SK-N-SH (cell line): Measurements from ENCODE around the gene ABL2.

Experiments
- ELF1 ChIP-seq: IDR thresholded peaks from 2 replicates; pipeline ENCODE4 v1.4.0; 2012
- EP300 ChIP-seq, 2 experiments: IDR thresholded peaks; 2 replicates each; pipeline versions ENCODE4 v1.4.0 to v1.6.1; 2012; ENCODE audit warnings: borderline replicate concordance in 1 of 2, low read depth in 1 of 2, low read length in 1 of 2
- MXI1 ChIP-seq: IDR thresholded peaks from 2 replicates; pipeline ENCODE4 v1.6.1; 2012; ENCODE audit warnings: mild to moderate bottlenecking, low read depth, low read length, improper control_type of control experiment
- NRF1 ChIP-seq: IDR thresholded peaks from 2 replicates; pipeline ENCODE4 v1.6.1; 2012; ENCODE audit warnings: low read depth, mild to moderate bottlenecking, low read length
- POLR2AphosphoS5 ChIP-seq: IDR thresholded peaks from 2 replicates; pipeline ENCODE4 v1.6.1; 2012; ENCODE audit warnings: low read depth, low read length
- RAD21 ChIP-seq: IDR thresholded peaks from 2 replicates; pipeline ENCODE4 v1.6.1; 2012; ENCODE audit warnings: mild to moderate bottlenecking, low read length
- RFX5 ChIP-seq: IDR thresholded peaks from 2 replicates; pipeline ENCODE4 v1.6.1; 2012; ENCODE audit warnings: mild to moderate bottlenecking, improper control_type of control experiment, low read length
- TEAD4 ChIP-seq: IDR thresholded peaks from 2 replicates; pipeline ENCODE4 v1.4.0; 2012; ENCODE audit warnings: mild to moderate bottlenecking, borderline replicate concordance; ENCODE audit not compliant: insufficient read depth
- YY1 ChIP-seq: IDR thresholded peaks from 2 replicates; pipeline ENCODE4 v1.4.0; 2012; ENCODE audit warnings: low read depth, mild to moderate bottlenecking
- TF ChIP-seq, protein P1 (sequence below): IDR thresholded peaks from 2 replicates; pipeline ENCODE4 v1.6.1; 2012; ENCODE audit warnings: mild to moderate bottlenecking, low read depth, low read length, moderate library complexity
- TF ChIP-seq, protein P2 (sequence below): fragments of 200-600 bp; sonication (generic); IDR thresholded peaks from 2 replicates; pipeline ENCODE4 v1.6.1; 2017; ENCODE audit warnings: antibody characterized with exemption, mild to moderate bottlenecking, moderate library complexity
- TF ChIP-seq, protein P3 (sequence below): IDR thresholded peaks from 2 replicates; pipeline ENCODE4 v1.4.0; 2012; ENCODE audit warnings: low read depth
- TF ChIP-seq, protein P4 (sequence below): fragments of 150-350 bp; IDR thresholded peaks from 2 replicates; pipeline ENCODE4 v1.6.1; 2016; ENCODE audit warnings: mild to moderate bottlenecking, low read depth, low read length

DNA sequence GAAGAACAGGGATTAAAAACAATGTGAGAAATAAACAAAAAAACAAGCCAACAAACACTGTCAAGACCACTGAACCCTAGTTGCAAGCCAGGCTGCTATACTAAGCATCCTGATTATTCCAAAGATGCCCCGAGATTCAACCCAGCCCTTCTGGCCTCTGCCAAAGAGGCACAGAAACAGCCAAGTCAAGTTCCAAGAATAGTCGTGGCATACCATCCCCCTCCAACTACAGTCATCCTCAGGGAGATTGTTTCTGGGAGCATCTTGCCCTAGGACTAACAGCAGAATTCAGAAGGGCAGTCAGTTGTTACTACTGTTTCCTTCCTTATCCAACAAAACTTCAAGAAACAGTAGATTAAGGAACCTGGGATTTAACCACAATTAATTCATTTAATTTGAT, 52.3 kb downstream of the ABL2 start:
- TF ChIP-seq, protein P1, sequence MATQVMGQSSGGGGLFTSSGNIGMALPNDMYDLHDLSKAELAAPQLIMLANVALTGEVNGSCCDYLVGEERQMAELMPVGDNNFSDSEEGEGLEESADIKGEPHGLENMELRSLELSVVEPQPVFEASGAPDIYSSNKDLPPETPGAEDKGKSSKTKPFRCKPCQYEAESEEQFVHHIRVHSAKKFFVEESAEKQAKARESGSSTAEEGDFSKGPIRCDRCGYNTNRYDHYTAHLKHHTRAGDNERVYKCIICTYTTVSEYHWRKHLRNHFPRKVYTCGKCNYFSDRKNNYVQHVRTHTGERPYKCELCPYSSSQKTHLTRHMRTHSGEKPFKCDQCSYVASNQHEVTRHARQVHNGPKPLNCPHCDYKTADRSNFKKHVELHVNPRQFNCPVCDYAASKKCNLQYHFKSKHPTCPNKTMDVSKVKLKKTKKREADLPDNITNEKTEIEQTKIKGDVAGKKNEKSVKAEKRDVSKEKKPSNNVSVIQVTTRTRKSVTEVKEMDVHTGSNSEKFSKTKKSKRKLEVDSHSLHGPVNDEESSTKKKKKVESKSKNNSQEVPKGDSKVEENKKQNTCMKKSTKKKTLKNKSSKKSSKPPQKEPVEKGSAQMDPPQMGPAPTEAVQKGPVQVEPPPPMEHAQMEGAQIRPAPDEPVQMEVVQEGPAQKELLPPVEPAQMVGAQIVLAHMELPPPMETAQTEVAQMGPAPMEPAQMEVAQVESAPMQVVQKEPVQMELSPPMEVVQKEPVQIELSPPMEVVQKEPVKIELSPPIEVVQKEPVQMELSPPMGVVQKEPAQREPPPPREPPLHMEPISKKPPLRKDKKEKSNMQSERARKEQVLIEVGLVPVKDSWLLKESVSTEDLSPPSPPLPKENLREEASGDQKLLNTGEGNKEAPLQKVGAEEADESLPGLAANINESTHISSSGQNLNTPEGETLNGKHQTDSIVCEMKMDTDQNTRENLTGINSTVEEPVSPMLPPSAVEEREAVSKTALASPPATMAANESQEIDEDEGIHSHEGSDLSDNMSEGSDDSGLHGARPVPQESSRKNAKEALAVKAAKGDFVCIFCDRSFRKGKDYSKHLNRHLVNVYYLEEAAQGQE, result no peak
- no peak; a peak in 1 of 4 replicates for TF ChIP-seq EP300 (IDR thresholded peaks at IDR 0.05; ENCODE audit: borderline replicate concordance in 1 of 2, low read depth in 1 of 2, low read length in 1 of 2)
- TF ChIP-seq, protein P2, sequence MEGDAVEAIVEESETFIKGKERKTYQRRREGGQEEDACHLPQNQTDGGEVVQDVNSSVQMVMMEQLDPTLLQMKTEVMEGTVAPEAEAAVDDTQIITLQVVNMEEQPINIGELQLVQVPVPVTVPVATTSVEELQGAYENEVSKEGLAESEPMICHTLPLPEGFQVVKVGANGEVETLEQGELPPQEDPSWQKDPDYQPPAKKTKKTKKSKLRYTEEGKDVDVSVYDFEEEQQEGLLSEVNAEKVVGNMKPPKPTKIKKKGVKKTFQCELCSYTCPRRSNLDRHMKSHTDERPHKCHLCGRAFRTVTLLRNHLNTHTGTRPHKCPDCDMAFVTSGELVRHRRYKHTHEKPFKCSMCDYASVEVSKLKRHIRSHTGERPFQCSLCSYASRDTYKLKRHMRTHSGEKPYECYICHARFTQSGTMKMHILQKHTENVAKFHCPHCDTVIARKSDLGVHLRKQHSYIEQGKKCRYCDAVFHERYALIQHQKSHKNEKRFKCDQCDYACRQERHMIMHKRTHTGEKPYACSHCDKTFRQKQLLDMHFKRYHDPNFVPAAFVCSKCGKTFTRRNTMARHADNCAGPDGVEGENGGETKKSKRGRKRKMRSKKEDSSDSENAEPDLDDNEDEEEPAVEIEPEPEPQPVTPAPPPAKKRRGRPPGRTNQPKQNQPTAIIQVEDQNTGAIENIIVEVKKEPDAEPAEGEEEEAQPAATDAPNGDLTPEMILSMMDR, result no peak
- TF ChIP-seq RAD21, result no peak
- TF ChIP-seq, protein P3, sequence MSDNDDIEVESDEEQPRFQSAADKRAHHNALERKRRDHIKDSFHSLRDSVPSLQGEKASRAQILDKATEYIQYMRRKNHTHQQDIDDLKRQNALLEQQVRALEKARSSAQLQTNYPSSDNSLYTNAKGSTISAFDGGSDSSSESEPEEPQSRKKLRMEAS, result no peak
- TF ChIP-seq NRF1, result no peak
- TF ChIP-seq, protein P4, sequence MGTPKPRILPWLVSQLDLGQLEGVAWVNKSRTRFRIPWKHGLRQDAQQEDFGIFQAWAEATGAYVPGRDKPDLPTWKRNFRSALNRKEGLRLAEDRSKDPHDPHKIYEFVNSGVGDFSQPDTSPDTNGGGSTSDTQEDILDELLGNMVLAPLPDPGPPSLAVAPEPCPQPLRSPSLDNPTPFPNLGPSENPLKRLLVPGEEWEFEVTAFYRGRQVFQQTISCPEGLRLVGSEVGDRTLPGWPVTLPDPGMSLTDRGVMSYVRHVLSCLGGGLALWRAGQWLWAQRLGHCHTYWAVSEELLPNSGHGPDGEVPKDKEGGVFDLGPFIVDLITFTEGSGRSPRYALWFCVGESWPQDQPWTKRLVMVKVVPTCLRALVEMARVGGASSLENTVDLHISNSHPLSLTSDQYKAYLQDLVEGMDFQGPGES, result no peak
- TF ChIP-seq ELF1, result no peak
- TF ChIP-seq MXI1, result no peak
- TF ChIP-seq RFX5, result no peak
- no peak for TF ChIP-seq YY1
- TF ChIP-seq TEAD4, result no peak
- TF ChIP-seq POLR2AphosphoS5, result peak; percentile 16; the same call in 1 of the 2 replicates
